Neural crest cell (in vitro differentiated cells): ENCODE data around the gene NDUFS7. TPM values are rescaled to one million over a fixed set of nuclear protein-coding genes. Genes with fewer than 3 reads are reported as not detected.

Experiments
- DNase-seq: peaks from one replicate; pipeline ENCODE4 v3.0.0; 2021; ENCODE audit warnings: low read depth, mixed read lengths, low spot score
- H3K27ac Mint-ChIP-seq: one replicate; pipeline ENCODE4 v1.8.0; 2021; ENCODE audit warnings: mild to moderate bottlenecking, mixed read lengths; ENCODE audit not compliant: unreplicated experiment
- H3K27me3 Mint-ChIP-seq: 2 replicates; pipeline ENCODE4 v1.8.0; 2021; ENCODE audit warnings: low read depth, mild to moderate bottlenecking, mixed read lengths
- H3K36me3 Mint-ChIP-seq: 2 replicates; pipeline ENCODE4 v1.8.0; 2021; ENCODE audit warnings: low read depth, mild to moderate bottlenecking, mixed read lengths
- H3K4me1 Mint-ChIP-seq: 2 replicates; pipeline ENCODE4 v1.8.0; 2021; ENCODE audit warnings: mixed read lengths
- H3K4me3 Mint-ChIP-seq: one replicate; pipeline ENCODE4 v1.8.0; 2021; ENCODE audit warnings: mild to moderate bottlenecking, mixed read lengths
- H3K9me3 Mint-ChIP-seq: 2 replicates; pipeline ENCODE4 v1.8.0; 2021; ENCODE audit warnings: mixed read lengths
- total RNA-seq: library from RNA; stranded (reverse); gene quantifications from 2 replicates; pipeline ENCODE4 v1.2.1, GENCODE V29; 2021
- TF ChIP-seq, protein P1 (sequence below): fragments of 200-600 bp; sonication (generic); conservative IDR thresholded peaks from 2 replicates; pipeline ENCODE4 v1.5.0; 2021; ENCODE audit warnings: antibody characterized with exemption, mild to moderate bottlenecking

Gene NDUFS7
- total RNA-seq, 1 donor from 2014 or later, result 89.7 TPM

DNA sequence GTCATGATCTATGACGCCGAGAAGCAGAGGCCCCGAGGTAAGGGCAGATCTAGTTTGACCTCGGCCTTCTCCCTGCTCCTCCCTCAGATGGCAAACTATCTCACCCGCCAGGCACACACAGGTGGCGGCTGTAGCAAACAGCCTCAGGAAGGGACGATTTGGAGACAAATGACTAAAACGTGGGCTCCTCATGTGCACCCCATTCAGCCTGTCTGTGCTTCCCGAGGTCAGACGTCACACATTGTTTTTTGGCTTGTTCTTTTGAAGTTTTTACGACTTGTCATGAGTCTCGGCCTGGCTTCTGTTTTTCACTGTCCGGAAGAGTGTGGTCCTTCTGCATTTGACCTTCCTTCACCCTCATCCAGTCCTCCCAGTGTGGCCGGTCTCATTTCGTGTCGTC lies 38.7 kb downstream of the NDUFS7 start:
- H3K9me3 Mint-ChIP-seq, result no peaks in the 10 kb centered on the region
- no peak for DNase-seq
- peaks cover 14% of the 10 kb centered on the region for H3K36me3 Mint-ChIP-seq
- no peak overlapping the region for H3K4me3 Mint-ChIP-seq
- H3K27me3 Mint-ChIP-seq, result no peaks in the 10 kb centered on the region
- H3K4me1 Mint-ChIP-seq, result peaks cover 17% of the 10 kb centered on the region
- TF ChIP-seq, protein P1, sequence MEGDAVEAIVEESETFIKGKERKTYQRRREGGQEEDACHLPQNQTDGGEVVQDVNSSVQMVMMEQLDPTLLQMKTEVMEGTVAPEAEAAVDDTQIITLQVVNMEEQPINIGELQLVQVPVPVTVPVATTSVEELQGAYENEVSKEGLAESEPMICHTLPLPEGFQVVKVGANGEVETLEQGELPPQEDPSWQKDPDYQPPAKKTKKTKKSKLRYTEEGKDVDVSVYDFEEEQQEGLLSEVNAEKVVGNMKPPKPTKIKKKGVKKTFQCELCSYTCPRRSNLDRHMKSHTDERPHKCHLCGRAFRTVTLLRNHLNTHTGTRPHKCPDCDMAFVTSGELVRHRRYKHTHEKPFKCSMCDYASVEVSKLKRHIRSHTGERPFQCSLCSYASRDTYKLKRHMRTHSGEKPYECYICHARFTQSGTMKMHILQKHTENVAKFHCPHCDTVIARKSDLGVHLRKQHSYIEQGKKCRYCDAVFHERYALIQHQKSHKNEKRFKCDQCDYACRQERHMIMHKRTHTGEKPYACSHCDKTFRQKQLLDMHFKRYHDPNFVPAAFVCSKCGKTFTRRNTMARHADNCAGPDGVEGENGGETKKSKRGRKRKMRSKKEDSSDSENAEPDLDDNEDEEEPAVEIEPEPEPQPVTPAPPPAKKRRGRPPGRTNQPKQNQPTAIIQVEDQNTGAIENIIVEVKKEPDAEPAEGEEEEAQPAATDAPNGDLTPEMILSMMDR, result no peak
- H3K27ac Mint-ChIP-seq, result no peak overlapping the region

DNA sequence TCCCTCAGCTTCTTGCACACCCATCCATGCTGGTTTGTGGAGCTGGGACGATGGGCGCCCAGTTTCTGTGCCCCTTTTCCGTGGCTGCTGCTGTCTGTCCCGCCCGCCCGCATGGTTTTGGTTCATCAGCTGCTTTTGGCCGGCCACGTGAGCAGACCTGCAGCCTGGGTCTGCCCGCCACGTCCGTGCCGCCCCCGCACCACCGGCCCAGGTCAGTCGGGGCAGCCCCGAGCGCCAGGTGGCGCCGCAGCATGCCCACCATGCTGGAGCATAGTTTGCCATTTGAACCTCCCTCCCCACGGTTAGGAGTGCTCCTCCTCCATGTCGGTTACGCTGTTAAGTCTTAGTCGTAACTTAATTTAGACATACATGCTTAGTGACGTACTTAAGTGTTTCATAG lies 39.2 kb downstream of the NDUFS7 start:
- Mint-ChIP-seq H3K36me3 (peaks cover 14% of the 10 kb centered on the region), H3K4me3 (no peak overlapping the region), H3K27ac (peak overlapping the region; percentile 24), H3K27me3 (no peaks in the 10 kb centered on the region), H3K4me1 (peaks cover 14% of the 10 kb centered on the region), H3K9me3 (no peaks in the 10 kb centered on the region)
- TF ChIP-seq, protein P1, result no peak
- DNase-seq, result no peak

DNA sequence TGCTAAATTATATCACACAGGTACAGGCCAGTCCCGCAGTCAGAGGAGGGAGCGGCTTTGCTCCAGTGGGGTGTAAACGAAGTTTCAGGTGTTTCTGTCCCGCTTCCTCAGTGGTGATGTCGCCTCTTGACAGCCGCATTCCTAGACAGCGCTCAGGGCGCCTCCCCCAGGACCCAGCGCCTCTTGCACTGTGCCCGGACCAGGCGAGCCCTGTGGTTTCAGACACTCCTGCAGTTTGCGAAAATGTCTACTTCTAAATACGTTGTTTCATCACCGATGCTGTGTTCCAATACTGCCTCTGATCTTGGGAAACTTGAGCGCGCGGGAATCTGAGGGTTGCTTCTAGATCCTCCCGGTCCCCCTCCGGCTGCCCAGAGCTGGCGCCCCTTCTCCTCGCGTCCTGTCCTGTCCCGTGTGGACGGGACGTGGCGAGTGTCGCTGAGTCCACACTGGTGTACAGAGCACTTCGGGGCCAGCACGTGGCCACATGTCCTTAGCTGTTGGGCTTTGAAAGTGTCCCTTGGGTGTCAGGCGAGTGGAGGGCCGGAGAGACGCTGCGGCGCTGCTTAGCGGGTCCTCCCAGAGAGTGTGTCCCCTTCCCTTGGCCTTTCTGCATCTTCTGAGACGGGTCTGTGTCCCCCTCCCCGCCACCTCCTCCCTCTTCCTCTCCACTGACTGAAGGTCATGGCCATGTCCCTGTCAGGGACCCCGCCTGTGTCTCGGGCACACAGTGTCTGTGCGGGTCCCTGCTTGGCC lies 39.9 kb downstream of the NDUFS7 start:
- H3K9me3 Mint-ChIP-seq, result no peaks in the 10 kb centered on the region
- TF ChIP-seq, protein P1, result no peak

GRCh38 chr19:1424192-1424955 lies 40.7 kb downstream of the NDUFS7 start:
- Mint-ChIP-seq H3K36me3 (peaks cover 13% of the 10 kb centered on the region), H3K9me3 (no peaks in the 10 kb centered on the region), H3K4me3 (no peak overlapping the region), H3K27me3 (no peaks in the 10 kb centered on the region), H3K27ac (no peak overlapping the region), H3K4me1 (peaks cover 14% of the 10 kb centered on the region)
- TF ChIP-seq, protein P1, result no peak
- DNase-seq, result no peak

More for the DNA sequence above, 39.9 kb downstream of the NDUFS7 start:
- Mint-ChIP-seq H3K27ac (peak overlapping the region; percentile 24), H3K36me3 (peaks cover 14% of the 10 kb centered on the region), H3K4me1 (peaks cover 14% of the 10 kb centered on the region), H3K27me3 (no peaks in the 10 kb centered on the region), H3K4me3 (no peak overlapping the region)
- DNase-seq, result no peak

DNA sequence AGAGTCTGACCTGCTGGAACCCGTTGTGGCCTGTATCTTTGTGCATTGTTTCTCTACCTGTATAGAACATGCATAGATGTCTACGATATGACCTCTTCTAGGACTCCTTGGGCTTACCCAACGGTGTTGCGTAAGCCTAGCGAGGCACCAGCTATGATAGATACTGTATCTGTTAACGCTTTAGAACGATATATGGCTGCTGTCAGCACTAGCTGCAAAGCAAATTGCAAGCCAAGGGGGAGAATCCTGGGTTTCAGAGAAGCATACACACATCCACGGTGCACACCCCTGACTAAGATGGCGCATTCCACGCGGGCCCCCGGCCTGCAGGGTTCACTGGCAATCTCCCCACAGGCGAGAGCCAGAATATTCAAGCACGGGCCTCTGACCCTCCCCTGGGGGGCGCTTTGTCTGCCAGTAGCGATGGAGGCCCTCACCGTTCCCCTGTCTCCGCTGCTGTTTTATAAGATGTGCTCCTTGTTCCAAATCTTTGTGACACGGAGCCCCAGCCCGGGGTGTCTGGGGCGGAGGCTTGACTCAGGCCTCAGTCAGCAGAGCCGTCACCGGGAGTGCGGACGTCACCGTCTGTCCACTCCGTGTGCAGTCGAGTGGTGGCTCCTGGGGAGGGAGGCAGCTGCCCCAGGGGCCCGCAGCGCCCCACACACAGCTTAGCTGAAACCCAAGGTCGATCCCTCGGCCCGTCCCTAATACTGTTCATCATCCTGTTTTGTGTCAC lies 41.6 kb downstream of the NDUFS7 start:
- TF ChIP-seq, protein P1, result no peak
- Mint-ChIP-seq H3K27ac (peak overlapping the region; percentile 35), H3K4me1 (peaks cover 14% of the 10 kb centered on the region), H3K27me3 (no peaks in the 10 kb centered on the region), H3K9me3 (no peaks in the 10 kb centered on the region), H3K4me3 (peak overlapping the region; percentile 27), H3K36me3 (peaks cover 9% of the 10 kb centered on the region)
- DNase-seq, result no peak
